ENCODE measurements around the gene DLGAP5.

DLGAP5 gene

DNA sequence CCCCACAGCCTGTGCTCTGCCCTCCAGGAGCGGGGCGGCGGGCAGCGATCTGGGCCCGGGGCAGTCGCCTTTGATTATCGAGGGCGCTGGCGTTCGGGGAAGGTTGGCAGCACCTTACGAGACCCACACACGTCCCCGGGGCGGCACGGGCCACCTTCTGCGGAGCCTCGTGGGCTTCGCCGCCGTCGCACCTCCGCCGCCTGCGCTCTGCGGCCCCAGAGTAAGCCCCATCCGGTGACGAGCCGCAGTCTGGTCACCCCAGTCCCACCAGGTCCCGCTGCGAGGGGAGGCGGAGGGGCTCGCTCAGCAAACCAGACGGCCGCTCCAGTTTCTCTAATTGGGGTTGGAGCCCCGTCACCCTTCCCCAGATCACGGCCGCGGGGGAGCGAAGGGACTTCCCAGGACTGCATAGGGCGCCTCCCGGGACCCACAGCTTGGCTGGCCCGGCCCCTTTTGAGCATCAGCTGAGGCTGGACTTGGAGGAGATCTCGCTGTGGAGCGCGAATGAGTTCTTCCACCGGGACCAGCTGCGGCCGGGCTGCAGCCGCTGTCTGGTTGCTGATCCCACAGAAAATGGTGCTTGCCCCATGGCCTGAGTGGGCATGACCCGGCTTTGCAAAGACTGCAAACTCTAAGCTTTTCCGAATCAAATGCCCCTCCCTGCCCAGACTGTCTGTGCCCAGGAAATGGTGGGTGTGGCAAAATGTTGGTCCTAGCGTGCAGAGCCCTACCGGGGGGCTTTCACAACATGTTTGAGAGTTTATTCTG is 61.8 kb downstream of the DLGAP5 start:
- DNase-seq (ENCODE audit: low spot score), result peak; percentile 16
- no peak for FAIRE-seq

DNA sequence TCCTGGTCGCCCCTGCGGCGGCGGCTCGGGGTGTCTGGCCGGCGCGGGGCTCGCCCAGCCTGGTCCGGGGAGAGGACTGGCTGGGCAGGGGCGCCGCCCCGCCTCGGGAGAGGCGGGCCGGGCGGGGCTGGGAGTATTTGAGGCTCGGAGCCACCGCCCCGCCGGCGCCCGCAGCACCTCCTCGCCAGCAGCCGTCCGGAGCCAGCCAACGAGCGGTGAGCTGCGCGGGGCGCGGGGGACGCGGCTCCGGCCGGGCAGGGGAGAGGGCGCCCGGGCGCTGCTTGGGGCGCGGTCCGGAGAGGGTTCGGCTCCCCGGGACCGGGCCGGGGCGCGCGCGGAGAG is 62.3 kb downstream of the DLGAP5 start, which contains the start of gene LGALS3:
LGALS3 (plus strand) TSS at position 167 of the 342 bp plus-strand sequence. CDS start 8,122 bp downstream, outside the sequence.
- FAIRE-seq (no peak), DNase-seq (ENCODE audit: low spot score) (no peak)

DNA sequence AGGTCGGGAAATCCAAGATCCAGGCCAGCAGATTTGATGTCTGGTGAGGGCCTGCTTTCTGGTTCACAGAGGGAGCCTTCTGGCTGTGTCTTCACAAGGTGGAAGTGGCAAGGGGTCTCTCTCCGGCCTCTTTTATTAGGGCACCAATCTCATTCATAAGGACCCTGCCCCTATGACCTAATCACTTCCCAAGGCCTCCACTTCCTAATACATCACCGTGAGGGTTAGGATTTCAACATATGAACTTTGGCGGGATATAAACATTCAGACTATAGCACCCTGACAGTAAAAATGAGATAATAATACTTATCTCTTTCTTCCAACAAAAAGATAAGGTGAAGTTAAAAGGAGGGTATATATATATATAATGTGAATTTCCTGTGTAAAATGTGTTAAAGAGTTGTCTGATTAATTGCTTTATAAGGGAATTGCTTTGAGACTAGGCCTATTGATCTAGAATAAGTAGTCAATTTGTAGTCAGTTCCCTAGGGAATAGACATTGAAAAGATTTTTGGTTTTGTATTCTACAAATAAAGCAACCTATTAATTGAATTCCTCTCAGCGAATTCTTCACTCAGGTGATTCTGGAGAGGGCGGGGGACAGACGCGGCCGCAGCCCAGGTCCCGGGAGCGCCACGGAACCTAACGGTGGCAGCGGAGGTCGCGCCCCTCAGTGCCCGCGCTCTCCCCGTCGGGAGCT is 62.8 kb downstream of the DLGAP5 start:
- FAIRE-seq, result no peak

DNA sequence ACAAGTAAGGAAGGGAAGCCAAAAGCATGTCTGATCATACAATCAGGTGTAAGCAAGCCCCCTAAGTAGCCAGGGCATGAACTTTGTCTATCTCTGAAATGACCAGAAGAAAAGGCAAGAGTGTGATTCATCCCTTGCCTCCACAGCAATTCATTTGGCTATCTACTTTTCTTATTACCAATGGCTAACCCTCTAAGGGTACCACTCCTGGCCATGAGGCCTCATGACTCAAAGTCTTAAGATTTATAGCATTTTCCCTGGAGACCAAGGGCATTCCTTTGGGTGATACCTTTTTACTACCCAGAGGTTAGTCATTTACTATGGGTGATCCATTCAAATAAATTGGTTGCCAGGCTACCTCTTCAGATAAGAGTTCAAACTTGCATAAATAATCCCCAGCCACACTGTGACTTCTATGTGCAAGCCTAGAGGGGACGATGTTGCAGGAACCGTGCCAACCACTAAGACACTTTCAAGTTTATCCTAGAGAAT is 63.9 kb downstream of the DLGAP5 start:
- FAIRE-seq, result peak; percentile 86
- DNase-seq (ENCODE audit: low spot score), result peak; percentile 92

More for the DNA sequence above, 62.8 kb downstream of the DLGAP5 start:
- no peak for DNase-seq (ENCODE audit: low spot score)

DNA sequence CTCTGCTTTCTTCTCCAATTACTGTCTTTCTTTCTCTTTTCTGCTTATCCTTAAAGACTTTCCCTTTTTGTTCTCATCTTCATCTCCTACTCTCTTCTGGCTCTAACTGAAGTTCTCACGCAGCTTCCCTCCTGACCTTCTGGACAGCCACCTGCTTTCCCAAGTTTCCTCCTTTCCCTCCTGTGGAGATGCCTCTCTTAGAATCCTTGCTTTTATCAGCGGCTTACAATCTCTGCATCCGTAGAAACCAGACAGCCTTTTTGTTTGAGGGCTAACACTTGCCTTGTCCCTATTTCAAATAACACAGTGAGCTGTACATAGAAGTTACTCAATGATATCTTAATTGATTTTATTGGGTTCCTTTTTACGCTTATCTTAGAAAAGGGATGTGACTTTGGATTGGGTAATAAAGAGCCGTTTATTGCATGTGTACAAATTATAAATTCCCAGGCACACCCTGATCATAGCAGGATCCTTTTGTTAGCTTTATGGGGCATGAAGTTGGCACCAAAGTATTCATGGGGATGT is 64.4 kb downstream of the DLGAP5 start:
- no peak for FAIRE-seq

DNA sequence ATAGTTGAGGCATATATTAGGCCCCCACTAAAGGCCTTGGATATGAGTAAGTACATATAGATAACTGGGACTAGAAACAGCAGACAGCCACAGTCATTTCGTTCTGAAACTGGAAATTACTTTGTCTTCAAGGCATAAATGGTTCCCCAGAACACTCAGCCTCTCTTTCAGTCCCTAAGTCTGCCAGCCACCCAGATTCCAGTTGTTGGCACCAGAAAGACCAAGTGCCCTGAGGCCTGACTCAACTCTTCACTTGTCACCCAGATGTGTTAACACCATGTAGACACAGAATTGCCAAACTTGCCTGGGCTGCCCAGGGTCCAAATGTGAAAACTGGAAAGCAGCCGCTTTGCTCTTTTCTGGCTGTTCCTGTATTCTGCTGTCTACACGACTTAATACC is 65.4 kb downstream of the DLGAP5 start:
- FAIRE-seq (no peak), DNase-seq (ENCODE audit: low spot score) (no peak)

More for the DNA sequence above, 64.4 kb downstream of the DLGAP5 start:
- no peak for DNase-seq (ENCODE audit: low spot score)

DNA sequence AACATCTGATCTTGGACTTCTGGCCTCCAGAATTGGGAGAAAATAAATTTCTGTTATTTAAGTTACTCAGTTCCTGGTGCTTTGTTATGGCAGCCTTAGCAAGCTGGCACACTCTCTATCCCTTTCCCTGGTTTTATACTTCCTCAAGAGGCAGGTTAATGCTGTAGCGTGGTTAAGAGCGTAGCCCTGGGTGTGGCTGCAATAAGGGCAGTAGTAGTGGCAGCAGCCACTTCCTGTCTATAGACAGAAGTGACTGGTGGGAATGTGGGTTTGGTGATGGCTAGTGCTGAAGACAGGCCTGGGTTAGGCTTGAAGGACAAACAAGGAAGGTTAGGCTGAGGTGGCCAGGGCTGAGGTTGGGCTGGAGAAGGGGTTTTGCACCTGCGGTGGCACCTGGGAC is 66.0 kb downstream of the DLGAP5 start:
- DNase-seq (ENCODE audit: low spot score), result no peak
- FAIRE-seq, result no peak

DNA sequence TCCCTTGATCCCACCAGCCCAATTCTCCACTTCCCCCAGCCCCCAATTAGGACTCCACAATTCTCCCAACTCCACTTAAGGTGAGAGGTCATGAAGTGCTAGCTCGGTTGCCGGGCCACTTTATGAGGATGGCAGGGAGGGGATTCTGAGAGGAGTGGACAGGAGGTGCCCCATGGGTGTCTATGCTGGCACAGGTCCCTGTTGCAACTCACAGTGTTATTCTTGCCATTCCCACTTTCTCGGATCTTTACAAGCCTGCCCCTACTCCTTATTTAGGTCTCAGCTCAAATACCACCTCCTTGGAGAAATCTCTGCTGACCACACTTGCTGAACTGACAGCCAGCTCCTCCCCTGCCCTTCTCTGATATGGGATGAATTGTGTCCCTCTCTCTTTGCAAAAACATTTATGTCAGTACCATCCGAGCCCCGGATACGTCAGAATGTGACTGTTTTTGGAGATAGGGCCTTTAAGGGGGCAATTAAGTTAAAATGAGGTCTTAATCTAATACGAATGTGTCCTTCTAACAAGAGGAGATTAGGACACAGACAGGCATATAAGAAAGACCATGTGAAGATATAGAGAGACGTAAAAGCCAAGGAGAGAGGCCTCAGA is 66.5 kb downstream of the DLGAP5 start:
- no peak for DNase-seq (ENCODE audit: low spot score)
- no peak for FAIRE-seq

DNA sequence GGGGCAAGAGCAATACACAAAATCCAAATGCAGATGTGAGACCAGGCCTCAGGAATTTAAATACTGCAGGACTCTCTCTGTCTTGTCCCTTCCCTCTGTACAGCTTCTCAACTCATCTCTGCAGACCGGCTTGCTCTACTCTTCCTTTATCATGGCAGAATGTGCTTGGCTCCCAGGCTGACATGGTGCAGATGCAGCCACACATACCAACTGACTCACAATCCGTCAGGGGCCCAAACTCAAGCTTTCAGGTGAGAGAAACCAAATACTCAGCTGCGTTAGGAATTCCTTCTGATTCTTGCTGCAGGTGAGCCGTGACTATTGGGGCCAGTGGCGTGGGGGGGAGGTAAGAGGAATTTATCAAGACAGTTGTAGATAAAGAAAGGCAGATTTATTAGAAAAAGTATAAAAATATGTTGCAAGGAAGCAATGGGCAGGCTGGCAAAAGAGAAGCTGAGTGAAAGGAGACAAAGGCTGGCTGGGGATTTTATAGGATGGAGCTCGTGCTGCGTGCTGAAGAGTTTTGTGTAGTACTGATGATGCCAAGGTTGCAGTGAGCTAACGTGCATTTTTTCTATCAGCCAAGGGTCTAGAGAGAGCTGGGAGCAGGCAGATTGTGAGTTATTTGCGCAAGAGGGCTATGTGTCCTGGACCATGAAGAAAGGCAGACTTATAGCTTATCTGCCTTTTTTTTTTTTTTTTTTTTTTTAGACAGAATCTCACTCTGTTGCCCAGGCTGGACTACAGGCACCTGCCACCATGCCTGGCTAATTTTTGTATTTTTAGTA is 67.3 kb downstream of the DLGAP5 start:
- DNase-seq (ENCODE audit: low spot score) (no peak), FAIRE-seq (no peak)

DNA sequence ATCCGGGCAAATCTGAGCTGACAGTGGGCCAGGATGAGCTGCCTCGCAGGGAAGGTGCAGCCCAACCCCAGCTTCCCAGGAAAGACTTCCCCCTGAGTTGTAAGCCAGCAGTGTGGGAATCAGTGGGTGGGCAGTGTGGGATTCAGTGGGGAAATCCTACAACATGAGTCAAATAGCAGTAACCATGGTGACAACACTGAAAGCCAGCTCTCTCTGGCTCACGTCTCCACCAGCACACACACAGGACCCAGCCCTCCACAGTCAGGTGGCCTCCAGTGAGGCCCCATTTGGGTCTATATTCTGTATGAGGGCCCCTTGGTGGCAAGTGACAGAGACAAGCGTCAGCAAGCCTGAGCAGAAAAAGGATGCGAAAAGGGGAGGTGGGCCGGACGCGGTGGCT is 68.3 kb downstream of the DLGAP5 start:
- FAIRE-seq (no peak), DNase-seq (ENCODE audit: low spot score) (peak; percentile 68)

DNA sequence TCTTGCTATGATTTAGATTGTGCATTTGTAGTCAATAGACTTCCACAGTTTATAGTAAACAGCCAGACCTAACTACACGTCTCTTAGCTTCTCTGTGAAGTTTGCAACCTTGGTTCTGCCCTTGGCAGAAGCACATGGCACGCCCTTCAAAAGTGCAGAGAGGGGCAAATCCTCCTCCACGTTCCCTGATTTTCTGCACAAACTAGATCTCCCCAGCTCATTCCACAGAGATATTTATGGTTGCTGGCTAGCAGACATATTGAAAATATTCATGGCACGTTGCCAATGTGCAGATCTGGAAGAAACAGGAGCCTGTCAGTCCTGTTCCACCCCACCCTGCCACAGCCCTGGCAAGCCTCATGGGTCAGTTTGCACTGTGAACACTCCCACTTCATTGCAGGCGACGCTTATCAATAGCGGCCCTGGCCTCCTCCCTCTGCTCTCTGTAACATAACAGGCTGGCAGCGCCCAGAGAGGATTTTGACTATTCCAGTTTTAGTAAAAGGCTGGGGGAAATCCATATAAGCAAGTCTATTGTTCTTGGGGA is 68.9 kb downstream of the DLGAP5 start:
- no peak for DNase-seq (ENCODE audit: low spot score)
- no peak for FAIRE-seq

DNA sequence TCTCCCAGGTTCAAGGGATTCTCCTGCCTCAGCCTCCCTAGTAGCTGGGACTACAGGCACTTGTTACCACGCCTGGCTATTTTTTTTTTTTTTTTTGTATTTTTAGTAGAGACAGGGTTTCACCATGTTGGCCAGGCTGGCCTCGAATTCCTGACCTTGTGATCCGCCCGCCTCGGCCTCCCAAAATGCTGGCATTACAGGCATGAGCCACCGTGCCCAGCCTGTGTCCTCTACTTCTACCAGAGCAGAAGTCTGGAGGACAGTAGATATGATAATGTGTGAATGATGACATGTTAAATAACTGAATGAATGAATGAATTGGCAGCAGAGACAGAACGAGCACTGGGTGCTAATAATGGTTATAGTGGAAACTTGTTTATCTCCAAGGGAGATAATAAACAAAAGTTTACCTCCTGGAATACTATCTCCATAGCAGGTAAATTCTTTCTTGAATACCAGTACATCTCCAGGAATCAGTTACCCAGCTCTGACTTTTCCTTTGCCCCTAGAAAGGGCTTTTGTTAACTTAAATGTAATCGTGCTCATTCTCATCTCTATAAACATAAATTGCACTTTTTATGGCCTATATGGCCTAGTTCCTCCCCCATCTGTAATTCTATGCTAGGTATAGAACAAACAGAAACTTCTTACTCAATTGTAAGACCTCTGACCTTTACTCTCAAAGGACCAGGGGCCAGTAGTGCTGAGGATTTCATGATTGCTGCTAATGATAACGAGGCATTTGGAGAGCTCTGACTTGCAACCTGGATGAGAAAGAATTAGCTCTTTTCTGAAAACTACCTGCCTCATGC is 69.6 kb downstream of the DLGAP5 start:
- FAIRE-seq (no peak), DNase-seq (ENCODE audit: low spot score) (no peak)

DNA sequence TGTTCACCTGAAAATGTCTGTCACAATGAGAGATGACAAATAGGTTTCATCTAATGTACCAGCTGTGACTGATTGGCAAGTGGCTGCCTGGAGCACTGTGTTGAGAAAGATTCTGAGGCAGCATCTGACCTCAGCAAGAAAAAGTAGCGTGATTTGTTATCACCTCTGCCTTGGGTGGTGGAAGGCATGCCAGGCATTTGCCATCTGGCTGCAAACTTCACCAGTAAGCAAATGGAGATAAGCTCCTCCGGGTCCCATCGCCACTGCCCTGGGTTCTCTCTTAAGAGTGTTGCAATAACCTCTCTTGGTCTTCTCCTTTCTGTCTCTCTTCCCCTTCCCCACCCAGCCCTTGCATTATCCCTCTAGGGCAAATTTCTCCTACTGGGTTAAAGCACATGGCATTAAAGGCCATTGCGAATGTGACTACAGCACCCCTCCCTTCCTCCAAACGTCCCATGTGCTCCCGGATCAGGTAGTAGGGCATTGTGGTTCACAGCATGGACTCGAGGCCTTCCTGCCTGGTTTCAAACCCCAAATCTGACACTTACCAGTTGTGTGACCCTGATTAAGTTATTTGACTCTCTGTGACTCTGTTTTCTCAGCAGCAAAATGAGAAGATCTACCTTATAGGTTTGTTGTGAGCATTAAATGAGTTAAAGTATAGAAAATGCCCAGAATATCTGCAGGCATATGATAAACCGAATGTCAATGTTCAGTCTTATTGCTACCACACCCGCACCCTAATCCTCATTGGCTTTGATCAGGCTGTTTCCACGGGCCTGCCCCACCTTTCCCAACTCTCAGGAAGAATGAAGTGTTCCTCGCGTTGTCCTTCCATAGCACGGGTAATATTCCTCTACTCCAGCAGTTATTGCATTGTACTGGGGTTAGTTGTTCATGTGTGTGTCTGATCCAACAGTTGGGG is 70.6 kb downstream of the DLGAP5 start:
- DNase-seq (ENCODE audit: low spot score), result no peak

DNA sequence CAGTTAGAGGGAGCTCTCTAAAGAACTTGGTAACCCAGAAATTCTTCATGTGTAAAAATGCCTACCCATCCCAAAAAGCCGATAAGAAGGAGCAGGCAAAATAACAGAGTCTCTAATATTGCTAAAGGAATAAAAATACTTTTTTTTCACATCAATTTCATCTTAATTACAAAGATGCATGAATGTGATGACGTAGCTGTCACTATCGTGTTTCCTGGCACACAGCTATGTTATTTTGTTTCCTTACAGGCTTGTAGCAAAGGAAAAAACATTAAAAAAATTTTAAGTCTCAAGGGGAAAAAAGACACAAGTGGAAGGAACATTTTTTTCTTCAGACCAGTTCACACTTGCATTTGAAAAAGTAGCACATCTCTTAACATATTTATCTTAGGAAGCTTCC is 72.6 kb downstream of the DLGAP5 start:
- no peak for DNase-seq (ENCODE audit: low spot score)
- FAIRE-seq, result no peak

More for the DNA sequence above, 70.6 kb downstream of the DLGAP5 start:
- FAIRE-seq, result no peak

DNA sequence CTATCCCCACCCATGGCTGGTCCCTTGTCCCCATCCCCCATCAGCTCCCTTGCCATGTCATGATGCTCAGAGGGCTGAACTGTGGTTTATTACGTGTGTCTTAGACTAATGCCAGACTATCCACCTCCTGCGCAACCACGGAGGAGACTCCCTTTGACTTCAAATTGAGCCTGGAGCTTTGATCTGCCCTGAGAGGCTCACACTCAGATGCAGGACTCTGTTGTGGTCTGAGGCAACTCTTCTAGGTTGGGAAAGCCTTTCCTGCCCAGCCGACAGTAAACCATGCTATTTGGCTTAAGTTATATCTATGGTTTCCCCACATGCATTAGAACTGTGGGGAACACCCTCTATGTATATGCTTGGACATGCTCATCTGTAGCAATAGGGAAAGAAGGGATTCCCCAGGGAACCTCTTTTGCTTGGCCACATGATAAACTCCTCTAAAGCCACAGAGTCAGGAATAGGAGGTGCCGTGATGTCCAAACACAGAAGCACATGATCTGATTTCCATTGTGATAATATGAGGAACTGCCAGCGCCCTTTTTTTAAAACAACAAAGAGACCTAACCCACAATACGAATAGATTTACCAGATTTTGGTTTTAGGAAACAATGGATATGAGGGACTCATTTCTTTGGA is 73.5 kb downstream of the DLGAP5 start:
- no peak for DNase-seq (ENCODE audit: low spot score)
- no peak for FAIRE-seq

DNA sequence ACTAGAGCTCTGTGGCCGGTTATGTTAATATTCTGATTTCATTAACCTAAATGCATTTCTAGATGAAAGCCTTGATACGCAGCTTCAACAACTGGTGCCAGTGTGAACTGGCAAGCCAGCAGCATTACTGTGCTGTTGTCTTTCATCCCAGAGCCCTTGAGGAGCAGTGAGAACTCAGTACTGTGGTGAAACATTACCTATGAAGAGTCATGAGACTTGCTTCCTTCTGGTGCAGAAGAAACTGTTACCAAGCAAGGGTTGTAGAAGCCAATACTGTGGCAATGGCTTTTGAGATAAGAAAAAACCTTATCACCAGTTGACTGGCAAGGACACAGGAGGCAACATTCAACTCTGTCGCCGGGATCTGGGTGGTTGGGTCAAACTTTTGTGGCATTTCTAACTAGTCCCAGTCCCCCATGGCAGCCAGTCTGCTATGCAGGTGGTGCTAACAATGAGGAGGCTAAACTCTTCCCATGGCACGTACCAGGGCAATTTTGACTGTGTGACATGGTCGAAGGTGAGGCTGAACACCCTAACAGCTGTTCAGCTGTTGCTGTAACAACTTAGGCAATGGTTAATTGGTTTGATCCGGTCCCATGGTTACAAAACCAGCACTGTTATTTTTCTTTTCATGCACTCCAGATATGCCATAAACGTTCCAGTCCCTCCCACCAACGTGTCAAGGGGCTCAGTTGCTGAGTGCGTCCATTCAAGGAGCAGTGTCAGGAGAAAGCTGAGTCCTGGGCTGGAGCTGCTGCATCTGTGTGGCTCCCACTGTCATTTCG is 74.9 kb downstream of the DLGAP5 start:
- FAIRE-seq, result no peak

DNA sequence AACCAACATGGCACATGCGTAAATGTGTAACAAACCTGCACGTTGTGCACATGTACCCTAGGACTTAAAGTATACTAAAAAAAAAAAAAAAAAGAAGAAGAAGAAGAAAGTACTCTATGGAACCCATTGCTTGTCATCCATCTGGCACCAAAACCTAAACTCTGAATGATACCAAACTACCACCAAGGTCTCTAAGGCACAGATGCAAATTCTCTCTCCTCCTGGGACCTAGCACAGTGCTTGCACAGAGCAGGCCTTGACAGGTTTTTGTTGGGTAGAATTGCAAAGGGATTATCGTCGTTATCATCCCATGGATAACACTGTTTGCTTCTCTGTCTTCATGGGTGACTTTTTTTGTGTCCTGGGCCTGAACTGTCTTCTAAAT is 75.5 kb downstream of the DLGAP5 start:
- FAIRE-seq (no peak), DNase-seq (ENCODE audit: low spot score) (no peak)

More for the DNA sequence above, 74.9 kb downstream of the DLGAP5 start:
- DNase-seq (ENCODE audit: low spot score), result no peak

DNA sequence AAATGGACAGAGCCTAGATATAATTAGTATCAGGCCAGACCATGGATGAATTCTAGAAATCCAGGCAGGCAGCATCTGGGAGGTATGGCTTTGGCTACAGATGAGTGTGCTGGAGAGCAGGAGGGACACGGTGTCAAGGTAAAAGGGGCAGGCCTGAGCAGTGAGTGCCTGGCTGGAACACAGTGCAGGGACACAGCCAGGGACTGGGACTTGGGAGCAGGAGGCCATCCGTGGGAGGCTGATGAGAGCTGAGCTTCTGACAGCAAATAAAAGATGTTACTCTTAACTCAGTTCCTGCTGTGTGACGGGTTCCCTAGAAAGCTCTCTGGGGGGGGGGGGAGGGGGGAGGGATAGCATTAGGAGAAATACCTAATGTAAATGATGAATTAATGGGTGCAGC is 75.9 kb downstream of the DLGAP5 start:
- FAIRE-seq (no peak), DNase-seq (ENCODE audit: low spot score) (no peak)
